Esophagus squamous epithelium (tissue), 4 donors: ENCODE data around the gene PFDN4.

ENCODE experiments used
- CTCF ChIP-seq, 6 experiments: fragments of 450-650 bp in 4 of 6; fragments of 200-600 bp in 2 of 6; sonication (generic) in 2 of 6; IDR thresholded peaks; one replicate each; pipeline ENCODE4 v1.5.1; 2016 to 2019; ENCODE audit warnings: antibody characterized with exemption in 6 of 6, mild to moderate bottlenecking in 4 of 6, moderate library complexity in 4 of 6
- POLR2A ChIP-seq, 4 donors: fragments of 450-650 bp; IDR thresholded peaks; one replicate each; pipeline ENCODE4 v1.6.1; 2017; ENCODE audit warnings: antibody characterized with exemption in 4 of 4, mild to moderate bottlenecking in 4 of 4, moderate library complexity in 3 of 4

DNA sequence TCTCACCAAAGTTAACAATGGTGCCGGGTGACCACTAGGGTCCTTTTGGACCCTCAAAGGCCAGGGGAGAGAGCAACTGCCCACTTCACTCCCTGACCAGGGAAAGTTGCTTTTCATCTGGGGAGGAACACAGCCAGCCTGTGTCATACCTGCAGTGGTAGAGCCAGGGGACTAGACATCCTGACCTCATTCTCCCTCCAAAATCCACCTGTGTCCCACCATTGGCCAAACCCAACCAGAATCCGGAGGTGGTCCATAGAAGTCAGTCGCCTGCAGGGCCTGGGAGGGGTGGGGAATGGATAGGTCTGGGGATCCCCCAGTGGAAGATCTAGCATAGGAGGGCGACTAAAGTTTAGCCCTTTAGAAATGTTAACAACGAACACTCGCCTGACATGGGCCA is 12.8 kb downstream of the PFDN4 start:
- TF ChIP-seq CTCF (IDR thresholded peaks at IDR 0.05): no peak
- no peak for TF ChIP-seq POLR2A (IDR thresholded peaks at IDR 0.05)
